Right kidney (tissue), 1 donor: ENCODE results near the gene MAP4.
"Not testable (repeated sequence)": the region's sequence is repeated elsewhere in the genome, so short reads cannot be mapped to it uniquely, and the experiment has no call there.

Source experiments
- DNase-seq: peaks from one replicate; pipeline ENCODE4 v3.0.0-alpha.2; 2016

MAP4 gene

DNA sequence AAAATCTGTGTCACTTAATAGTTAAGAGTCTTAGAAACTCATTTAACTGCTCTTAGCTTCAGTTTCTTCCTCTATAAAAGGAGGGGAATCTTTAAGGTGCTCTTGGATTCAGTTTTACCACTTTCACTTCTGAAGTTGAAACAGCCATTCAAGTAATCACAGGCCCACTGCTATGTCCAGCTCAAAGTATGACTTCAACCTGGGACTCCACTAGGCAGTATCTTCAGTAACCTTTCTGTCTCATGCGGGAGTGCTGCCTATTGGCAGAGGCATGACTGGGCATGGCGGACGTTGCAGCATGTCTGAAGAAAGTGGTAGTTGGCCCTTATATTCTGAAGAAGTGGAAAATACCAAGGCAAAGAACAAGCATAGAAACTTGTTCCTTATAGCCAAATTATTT is 121.0 kb downstream of the MAP4 start:
- no peak for DNase-seq

DNA sequence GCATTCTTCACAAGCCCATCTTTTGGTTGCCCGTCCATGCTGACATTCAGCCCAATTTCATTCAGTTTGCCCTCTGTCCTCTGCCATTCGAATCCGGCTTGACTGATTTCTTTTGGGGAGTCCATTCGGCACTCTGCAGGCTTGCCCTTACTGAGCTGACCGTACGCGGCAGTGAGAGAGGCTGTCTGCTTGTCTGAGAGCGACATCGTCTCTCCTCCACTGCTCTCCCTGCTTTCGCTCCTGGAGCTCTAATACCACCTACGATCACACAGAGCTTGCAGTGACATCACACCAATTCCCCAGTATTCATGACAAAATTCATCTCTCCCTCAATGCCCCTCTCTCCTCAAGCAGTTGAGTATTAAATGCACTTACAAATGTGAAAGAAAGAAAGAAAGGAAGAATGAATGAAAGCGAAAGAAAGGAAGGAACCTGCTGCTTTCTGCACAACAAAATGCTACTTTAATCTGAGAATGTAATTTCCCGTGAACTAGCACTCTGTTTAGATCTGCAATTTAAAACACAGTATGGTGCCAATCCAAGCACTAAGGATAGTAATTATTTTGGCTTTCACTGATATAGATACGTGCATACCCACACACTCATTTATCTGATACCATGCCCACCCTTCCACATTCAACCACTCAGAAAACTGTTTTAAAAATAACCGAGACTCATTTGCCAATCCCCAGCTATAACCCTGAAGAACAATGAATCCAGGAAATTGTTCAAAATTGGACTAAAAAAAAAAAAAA is 123.8 kb downstream of the MAP4 start:
- no peak for DNase-seq

DNA sequence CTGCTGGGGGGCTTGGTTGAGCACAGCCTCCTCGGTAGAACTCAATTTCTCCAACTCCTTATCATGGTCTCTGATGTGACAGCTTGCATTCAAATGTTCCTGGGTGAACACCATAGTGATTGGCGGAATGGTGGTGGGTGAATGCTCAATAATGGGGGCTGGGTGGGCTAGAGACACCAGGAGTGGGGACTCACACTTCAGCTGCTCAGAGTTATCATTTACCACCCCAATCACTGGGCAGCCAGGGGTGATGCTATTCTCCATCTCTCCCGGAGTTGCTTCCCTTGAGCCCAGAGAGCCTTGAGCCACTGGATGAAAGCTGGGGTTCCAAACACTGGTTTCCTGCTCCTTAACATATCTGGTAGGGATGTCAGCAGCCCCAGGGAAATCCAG is 124.6 kb downstream of the MAP4 start:
- DNase-seq, result no peak

DNA sequence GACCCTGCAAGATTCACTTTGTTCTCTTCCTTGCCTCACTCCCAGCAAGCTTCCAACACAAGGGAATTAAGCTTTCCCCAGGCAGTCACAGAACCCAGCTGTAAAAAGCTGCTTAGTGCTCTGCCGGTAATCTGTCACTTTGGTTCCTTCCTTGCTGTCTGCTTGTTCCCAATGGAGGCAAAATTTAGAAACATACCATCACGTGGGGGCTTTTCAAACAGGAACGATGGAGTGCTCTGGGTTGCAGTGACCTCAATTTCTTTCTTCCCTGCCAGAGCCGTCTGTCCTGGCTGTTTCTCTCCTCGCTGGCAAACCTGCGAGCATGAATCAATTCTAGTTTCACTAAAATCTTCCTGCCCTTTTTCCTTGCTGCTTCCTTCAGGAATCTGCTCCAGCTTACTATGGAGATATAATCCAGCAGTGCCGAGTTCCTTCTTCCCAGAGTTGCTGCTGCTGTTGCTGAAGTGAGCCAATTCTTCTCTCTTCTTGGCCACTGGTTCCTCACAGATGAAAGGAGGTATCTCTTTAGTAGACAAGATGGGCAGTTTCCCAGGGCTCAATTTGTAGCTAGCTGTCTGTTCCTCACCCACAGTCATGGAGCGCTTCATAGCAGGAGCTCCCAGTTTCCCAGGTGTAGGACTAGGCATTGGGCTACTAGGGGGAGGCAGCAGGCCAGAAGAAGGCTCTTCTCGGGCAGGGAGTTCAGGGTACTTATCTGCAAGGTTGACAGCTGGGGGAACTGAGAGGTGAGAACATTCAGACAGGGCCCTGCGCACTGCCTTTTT is 125.2 kb downstream of the MAP4 start:
- DNase-seq, result peak; percentile 36

DNA sequence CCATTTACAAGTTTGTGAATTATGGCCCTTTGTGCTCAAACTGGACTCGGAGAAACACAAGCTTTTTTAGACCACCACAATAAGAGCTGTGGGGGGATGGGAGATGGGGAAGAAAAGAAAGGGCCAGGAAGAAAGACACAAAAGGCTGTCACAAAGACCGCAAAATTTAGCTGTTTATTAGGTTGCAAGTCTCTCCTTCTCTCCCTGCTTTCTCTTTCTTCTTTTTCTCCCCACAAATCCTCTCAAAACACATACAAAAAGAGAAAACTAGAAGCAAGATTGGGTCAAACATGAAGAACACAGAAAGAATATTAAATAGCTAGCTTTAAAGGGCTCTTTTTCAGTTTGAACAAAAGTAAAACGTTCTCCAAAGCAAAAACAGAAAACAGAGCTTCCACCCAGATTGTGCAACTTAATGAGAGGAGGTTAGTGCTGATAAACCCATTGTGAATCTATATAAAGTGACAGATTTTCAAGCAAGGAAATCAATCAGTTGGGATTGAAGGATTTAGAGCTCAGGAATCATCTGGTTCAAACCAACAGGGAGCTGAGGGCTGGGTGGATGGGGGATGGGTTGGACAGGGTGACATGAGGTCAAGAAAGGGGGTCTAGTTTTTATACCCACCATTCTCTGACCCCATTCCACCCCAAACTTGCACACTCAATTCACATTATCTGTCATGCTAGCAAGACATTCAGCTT is 125.9 kb downstream of the MAP4 start:
- peak; percentile 20 for DNase-seq

DNA sequence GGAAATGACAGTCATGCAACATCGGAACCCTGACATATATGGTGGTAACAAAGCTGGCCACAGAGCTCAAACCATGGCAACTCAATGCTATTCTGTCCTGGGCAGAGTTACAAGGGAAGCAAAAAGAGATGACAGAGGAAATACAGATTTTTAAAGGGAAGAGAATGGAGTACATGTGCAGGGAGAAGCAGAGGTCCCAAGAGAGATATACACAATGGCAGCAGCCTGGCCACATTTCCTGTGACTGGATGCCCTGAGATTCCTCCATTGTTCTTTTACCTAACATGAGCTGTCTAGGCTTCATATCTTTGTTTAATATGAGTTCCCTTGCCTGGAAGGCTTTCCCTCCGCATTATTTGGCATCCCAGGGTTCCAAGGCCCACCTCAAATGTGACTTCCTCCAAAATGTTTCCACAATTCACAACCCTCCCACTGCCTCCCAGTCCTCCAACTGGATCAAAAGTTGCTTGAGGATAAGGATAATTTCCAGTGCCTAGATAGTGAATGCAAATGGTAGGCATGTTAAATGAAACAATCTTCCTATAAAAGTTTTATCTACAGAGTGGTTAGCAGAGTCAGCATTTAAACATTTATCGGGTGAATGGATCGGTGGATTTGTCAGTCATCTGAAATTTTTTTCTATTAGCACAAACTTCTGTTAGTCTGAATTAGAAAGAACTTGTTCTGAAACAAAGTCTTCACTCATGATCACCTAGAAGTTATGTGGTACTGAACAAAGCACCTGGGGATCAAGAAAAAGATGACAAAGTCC is 127.0 kb downstream of the MAP4 start:
- DNase-seq, result no peak

DNA sequence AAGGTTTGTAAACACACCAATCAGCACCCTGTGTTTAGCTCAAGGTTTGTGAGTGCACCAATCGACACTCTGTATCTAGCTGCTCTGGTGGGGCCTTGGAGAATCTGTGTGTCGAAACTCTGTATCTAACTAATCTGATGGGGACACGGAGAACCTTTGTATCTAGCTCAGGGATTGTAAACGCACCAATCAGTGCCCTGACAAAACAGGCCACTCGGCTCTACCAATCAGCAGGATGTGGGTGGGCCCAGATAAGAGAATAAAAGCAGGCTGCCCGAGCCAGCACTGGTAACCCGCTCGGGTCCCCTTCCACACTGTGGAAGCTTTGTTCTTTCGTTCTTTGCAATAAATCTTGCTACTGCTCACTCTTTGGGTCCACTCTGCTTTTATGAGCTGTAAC is 128.2 kb downstream of the MAP4 start:
- DNase-seq, result not testable (repeated sequence)

DNA sequence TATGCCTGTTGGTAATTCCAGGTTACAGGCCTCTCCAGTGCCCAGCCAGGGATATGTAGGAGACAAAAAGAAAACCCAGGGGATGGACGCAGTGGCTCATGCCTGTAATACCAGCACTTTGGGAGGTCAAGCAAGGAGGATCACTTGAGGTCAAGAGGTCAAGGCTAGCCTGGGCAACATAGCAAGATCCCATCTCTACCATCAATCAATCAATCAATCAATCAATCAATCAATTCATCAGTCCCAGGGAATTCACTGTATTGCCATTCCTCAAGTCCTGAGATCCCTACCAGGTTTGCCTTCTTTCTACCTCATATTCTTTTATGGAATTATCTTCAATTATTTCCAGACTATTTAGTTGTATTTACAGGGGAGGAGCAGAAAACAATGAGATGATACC is 131.0 kb downstream of the MAP4 start:
- DNase-seq, result no peak

DNA sequence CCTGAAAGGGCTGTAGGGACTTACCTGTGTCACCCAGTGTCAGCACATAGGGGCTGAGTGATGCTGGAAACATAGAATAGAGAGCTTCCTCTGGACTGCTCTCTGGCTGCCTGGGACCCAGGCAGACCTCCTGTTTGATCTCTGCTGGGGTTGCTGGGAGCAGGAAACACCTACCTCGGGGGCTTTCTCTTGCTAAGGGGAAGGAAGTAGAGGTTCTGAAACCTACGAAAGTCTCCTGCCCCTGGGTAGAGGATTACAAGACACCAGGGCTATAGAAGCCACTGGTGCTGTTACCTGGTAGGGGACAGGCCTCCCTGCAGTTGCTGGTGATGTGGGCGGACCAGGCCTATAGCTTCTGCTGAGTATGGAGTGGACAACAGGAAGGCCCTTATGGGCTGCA is 131.6 kb downstream of the MAP4 start:
- DNase-seq, result no peak

DNA sequence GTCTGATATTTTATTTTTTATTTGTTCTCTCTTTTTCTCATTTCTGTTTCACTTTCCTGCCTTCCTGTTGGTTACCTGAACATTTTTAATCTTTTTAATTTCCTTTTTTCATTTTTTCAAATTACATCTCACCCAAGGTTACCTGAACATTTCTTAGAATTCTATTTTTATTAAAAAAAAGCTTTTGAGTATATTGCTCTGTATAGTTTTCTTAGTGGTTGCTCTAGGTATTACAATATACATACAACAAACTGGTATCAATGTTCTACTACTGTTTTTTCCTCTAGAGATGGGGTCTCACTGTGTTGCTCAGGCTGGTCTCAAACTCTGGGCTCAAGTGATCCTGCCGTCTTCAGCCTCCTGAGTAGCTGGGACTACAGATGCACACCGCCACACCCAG is 133.9 kb downstream of the MAP4 start:
- DNase-seq, result no peak

DNA sequence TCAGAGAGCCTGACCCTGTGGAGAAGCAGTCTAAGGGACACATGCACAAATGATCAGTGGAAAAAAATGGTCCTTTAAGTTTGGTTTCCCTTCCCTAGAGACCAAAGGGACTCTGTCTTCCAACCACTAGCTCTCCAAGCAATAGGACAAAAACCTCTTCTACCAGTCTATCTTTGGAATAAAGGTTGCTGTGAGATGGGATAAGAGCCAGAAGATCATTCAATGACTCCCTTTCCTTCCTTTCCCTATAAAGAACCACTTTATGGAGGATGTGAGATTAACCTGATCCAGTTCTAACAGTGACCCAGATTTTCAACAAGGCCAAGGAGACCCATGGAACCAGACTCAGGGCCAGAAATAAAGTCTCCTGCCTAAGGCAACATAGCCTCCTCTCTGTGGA is 138.5 kb downstream of the MAP4 start:
- DNase-seq, result no peak

DNA sequence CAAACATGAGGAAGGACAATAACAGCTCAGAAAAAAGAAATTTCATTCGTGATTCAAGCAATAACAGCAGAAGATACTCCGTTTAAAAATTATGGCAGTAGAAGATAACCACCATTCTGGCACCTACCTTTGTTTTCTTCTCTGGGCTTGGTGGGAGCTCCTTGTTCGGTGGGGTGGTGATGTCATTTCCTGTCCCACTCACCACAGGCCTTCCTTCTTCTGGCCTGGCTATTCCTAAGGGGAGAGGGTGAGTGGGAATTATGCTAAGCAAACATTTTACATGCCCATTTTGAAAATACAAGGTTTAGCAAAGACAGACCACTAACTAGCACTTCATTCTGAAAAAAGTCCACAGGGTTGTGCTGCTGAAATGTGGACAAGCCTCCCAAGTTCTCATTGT is 138.9 kb downstream of the MAP4 start:
- DNase-seq, result no peak

DNA sequence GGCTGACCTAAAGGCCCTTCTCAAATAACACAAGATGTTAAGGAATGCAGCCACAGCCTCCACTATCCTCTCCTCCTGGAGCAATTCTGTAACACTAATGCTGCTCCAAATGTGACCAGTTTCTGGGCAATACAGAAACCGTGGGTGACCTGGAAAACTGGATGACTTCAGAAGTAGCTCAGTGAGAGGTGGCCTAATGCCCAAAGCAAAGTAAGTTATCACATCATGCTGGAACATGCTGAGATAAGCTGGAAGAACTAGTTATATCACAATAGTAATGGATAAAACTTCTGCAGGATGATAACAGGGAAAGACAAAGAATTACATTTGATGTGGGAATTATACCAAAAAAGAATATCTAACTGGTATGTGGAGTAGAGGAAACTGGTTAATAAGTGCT is 141.3 kb downstream of the MAP4 start:
- DNase-seq, result no peak

DNA sequence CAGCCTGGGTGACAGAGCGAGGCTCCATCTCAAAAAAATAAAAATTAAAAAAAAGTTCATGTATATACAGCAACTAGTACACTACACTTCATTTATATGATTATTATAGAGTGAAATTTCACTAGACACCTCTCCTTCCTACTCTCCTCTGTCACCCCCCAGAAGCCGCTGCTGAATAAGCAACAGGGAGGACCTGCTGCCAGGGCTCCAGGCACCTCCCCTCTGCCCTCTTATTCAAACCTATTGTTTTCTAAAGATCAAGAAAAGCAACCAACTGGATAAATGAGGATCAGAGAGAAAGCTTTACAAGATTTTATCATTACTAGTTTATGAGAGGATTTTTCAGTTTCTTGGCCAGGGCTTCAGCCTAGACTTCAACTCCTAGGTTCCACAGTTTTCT is 141.8 kb downstream of the MAP4 start:
- DNase-seq, result no peak

DNA sequence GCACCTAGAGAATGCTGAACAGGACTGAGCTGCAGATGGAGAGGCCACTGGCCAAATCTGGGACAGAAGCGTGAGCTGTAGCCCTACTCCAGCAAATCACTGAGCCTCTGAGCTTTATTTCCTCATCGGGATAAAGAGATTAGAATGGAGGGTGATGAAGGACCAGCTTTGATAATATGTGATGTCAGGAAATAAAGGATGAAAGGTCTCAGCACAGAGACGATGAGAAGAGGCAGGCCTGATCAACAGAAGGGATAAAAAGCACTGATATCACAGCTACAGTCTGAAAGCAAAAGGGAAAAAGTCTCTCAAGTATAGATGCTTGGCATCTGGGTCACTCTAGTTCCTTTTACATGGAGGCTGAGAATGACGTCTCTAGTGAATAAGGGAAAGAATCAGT is 143.3 kb downstream of the MAP4 start:
- DNase-seq, result no peak

DNA sequence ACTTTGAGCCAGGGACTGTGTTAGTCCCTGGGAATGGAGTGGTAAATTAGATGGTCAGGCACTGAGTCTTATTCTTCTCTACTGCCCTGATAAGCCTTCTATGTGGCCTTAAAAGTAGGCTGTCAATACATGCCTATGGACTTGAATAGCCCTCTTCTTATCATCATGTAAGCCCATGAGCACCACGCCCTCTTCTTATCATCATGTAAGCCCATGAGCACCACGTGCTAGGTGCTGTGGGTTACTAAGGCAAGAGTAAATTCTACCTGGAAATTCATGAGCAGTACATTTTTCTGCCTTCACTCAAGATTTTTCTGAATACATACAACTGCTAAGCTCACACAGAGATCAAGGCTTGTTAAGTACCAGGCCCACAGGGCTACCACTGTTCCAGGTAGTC is 144.8 kb downstream of the MAP4 start:
- no peak for DNase-seq

DNA sequence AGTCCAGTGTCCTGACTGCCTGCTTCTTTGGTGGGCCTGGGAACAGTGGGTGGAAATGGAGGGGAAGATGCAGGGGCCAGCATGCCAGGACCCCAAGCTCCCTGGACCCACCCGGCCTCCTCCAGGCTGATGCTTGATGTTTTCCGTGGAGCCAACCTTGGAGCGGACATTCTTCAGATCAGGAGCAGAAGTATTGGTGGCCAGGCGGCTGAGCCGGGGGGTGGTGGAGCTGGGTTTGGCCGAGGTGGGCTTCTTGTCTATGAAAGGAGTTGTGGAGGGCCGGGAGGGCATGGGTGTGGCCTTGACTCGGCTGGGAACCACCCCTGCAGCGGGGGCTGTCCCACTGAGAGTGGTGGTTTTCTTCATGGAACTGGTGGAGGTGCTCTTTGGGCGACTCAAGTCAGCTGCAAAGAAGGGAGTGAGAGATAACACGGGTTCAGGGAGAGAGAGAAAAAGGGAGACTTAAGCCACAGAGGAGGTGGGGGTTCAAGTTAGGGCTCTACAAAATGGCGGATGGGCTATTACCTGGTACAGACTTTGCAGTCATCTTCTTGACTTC is 145.4 kb downstream of the MAP4 start:
- no peak for DNase-seq

DNA sequence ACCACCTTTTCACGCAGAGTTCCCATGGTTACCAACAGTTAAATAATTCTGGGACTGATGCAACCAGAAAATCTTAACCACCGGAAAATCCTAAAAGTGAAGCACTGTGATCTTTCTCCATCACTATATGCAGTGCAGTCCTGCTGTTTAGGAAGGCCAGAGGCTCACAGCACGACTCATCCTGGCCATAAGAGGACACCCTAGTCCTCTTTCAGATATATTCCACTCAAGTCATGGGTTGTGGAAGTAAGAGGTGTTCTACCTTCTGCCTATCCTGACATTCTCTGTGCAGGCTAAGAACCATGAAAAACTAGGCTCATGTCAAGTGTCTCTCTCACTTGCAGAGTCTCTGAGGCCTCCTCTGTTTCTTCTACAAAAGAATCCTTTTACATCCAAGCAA is 146.1 kb downstream of the MAP4 start:
- DNase-seq, result no peak

DNA sequence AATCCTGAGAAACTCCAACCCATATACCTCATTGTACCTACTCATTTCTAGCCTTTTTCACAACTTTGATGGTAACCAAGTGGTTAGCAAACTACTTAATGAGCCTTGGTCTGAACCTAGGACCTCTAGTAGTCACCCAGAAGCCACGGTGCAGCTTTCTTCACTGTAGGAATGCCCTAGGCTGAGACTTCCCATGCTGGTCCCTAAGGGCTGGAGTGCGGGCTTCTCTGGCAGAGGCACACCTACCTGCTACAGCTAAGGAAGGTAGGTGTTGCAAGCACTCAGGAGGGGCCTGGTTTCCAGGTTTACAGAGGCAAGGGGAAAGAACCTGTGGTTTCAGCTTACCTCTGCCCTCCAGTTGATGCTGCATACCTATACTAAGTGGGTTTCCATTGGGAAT is 147.9 kb downstream of the MAP4 start:
- DNase-seq, result no peak

DNA sequence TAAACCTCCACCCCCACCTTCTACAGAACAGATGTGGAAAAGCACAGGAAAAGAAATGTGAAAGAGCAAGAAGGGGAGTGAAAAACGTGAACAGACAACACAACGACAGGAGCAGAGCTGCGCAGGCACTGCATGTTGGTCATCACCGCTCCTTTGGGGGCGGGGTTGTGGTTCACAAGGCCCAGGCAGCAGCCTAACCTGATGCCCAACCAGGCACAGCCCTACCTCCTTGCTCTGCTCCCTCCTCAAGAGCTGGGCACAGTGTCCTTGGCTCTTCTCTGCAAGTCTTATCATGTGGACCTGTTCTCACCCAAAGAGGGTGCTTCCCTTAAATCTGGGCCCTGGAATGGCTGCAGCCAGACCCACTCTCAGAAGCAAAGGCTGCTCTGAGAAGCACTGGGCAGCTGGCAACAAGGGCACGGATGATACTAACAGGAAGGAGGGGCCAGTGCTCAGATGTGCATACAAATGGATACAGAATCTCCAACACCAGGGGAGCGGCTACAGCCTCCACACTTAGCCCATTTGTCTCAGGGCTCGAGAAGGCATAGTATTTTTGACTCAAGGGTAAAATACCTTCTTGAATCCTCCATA is 148.7 kb downstream of the MAP4 start:
- no peak for DNase-seq

DNA sequence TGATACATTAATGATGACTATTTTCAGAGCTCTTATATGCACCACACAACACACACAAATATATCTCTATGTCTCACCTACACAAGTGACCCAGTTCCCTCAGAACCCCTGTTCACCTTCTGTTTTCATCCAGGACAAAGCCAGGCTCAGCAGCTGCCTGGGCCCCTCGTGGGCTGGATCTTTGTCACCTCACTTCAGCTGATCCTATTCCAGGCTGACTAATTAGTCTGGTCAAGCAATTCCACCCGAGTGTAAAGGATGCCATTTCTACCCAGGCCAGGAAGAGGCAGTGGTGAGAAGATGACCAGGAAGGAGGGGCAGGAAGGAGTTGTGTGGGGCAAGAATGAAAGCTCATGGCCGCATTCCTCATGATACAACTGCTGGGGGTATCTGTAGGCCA is 151.0 kb downstream of the MAP4 start:
- no peak for DNase-seq
